HepG2 (cell line): Measurements from ENCODE around the gene CEACAM16. TPM values are rescaled to one million over a fixed set of nuclear protein-coding genes. Genes with fewer than 3 reads are reported as not detected.

ENCODE experiments used
- GATAD1 ChIP-seq: IDR thresholded peaks from 2 replicates; pipeline ENCODE4 v1.6.1; 2016; ENCODE audit warnings: missing genetic modification reagents, missing compliant biosample characterization
- HOXA3 ChIP-seq: sonication (generic); formaldehyde crosslinking; IDR thresholded peaks from 2 replicates; pipeline ENCODE4 v1.5.0; 2020; ENCODE audit warnings: missing genetic modification reagents
- NCOR1 ChIP-seq: fragments of 200-600 bp; sonication (generic); IDR thresholded peaks from 2 replicates; pipeline ENCODE4 v1.7.0; 2017; ENCODE audit warnings: antibody characterized with exemption, low read length, borderline replicate concordance
- PAF1 ChIP-seq: IDR thresholded peaks from 2 replicates; pipeline ENCODE4 v1.6.1; 2016; ENCODE audit warnings: missing genetic modification reagents, missing compliant biosample characterization
- REPIN1 ChIP-seq: sonication (generic); formaldehyde crosslinking; IDR thresholded peaks from 2 replicates; pipeline ENCODE4 v1.8.0; 2022; ENCODE audit warnings: missing genetic modification reagents, low read depth, mild to moderate bottlenecking, borderline replicate concordance
- SP4 ChIP-seq: sonication (generic); formaldehyde crosslinking; IDR thresholded peaks from 2 replicates; pipeline ENCODE4 v1.8.1; 2023; ENCODE audit warnings: mild to moderate bottlenecking, missing genetic modification reagents
- SSRP1 ChIP-seq: IDR thresholded peaks from 2 replicates; pipeline ENCODE4 v1.6.1; 2016; ENCODE audit warnings: control low read depth
- ZKSCAN1 ChIP-seq: fragments of 150-350 bp; IDR thresholded peaks from 2 replicates; pipeline ENCODE4 v1.6.1; 2014; ENCODE audit warnings: low read length
- ZNF292 ChIP-seq: sonication (generic); formaldehyde crosslinking; IDR thresholded peaks from 2 replicates; pipeline ENCODE4 v1.8.1; 2022; ENCODE audit warnings: mild to moderate bottlenecking, low read depth, missing genetic modification reagents, borderline replicate concordance
- ZNF296 ChIP-seq: sonication (generic); formaldehyde crosslinking; conservative IDR thresholded peaks from 2 replicates; pipeline ENCODE4 v1.5.0; 2020; ENCODE audit warnings: mild to moderate bottlenecking, missing genetic modification reagents
- ZNF33A ChIP-seq: sonication (generic); formaldehyde crosslinking; IDR thresholded peaks from 2 replicates; pipeline ENCODE4 v1.5.1; 2020; ENCODE audit warnings: missing genetic modification reagents, mild to moderate bottlenecking, moderate library complexity, borderline replicate concordance
- ZNF549 ChIP-seq: sonication (generic); formaldehyde crosslinking; IDR thresholded peaks from 2 replicates; pipeline ENCODE4 v1.5.0; 2020; ENCODE audit warnings: missing genetic modification reagents
- ZNF605 ChIP-seq: sonication (generic); formaldehyde crosslinking; IDR thresholded peaks from 2 replicates; pipeline ENCODE4 v1.8.0; 2022; ENCODE audit warnings: mild to moderate bottlenecking, missing genetic modification reagents
- ZNF746 ChIP-seq: sonication (generic); formaldehyde crosslinking; IDR thresholded peaks from 2 replicates; pipeline ENCODE4 v1.8.0; 2022; ENCODE audit warnings: mild to moderate bottlenecking, missing genetic modification reagents
- ZSCAN29 ChIP-seq: sonication (generic); formaldehyde crosslinking; conservative IDR thresholded peaks from 2 replicates; pipeline ENCODE4 v1.4.0; 2020; ENCODE audit warnings: mild to moderate bottlenecking, missing genetic modification reagents
- polyA plus RNA-seq, 8 experiments: library from polyadenylated mRNA; depleted of rRNA in 3 of 8; stranded (reverse) in 7 of 8; unstranded in 1 of 8; fragments of >200 nt; fragmentation: Illumina TruSeq in 4 of 8; extraction: Trizol in 4 of 8; gene quantifications; 2 replicates each; pipeline versions ENCODE4 v1.2.1 to v1.2.3, GENCODE V29; 2011 to 2016; ENCODE audit warnings: low read depth in 4 of 8, missing spikeins in 1 of 8, mixed read lengths in 1 of 8; ENCODE audit not compliant: insufficient read depth in 1 of 8
- total RNA-seq, 5 experiments: library from RNA; depleted of rRNA; stranded (reverse); fragments of >200 nt; fragmentation: Illumina TruSeq; extraction: Trizol; gene quantifications; 2 replicates each; pipeline ENCODE4 v1.2.3, GENCODE V29; 2016; ENCODE audit warnings: low read depth in 1 of 5
- TF ChIP-seq, protein P1 (sequence below): sonication (generic); formaldehyde crosslinking; IDR thresholded peaks from 2 replicates; pipeline ENCODE4 v1.5.0; 2020; ENCODE audit warnings: missing genetic modification reagents
- TF ChIP-seq, protein P2 (sequence below): sonication (generic); formaldehyde crosslinking; IDR thresholded peaks from 2 replicates; pipeline ENCODE4 v1.8.0; 2022; ENCODE audit warnings: mild to moderate bottlenecking, missing genetic modification reagents; ENCODE audit not compliant: insufficient replicate concordance
- TF ChIP-seq, protein P3 (sequence below): sonication (generic); formaldehyde crosslinking; IDR thresholded peaks from 2 replicates; pipeline ENCODE4 v1.8.1; 2023; ENCODE audit warnings: mild to moderate bottlenecking, inconsistent platforms, moderate library complexity, missing genetic modification reagents, borderline replicate concordance
- TF ChIP-seq, protein P4 (sequence below): sonication (generic); formaldehyde crosslinking; IDR thresholded peaks from 2 replicates; pipeline ENCODE4 v1.4.0; 2020; ENCODE audit warnings: mild to moderate bottlenecking, missing genetic modification reagents
- TF ChIP-seq, protein P5 (sequence below): IDR thresholded peaks from 2 replicates; pipeline ENCODE4 v1.6.1; 2016; ENCODE audit warnings: low read depth, borderline replicate concordance
- TF ChIP-seq, protein P6 (sequence below): IDR thresholded peaks from 2 replicates; pipeline ENCODE4 v1.6.1; 2016

The CEACAM16 gene
- total and polyA plus RNA-seq, 2 of the 13 experiments (the other 11 are each of a cell fraction or from before 2014, with no cell fraction given): not detected

DNA sequence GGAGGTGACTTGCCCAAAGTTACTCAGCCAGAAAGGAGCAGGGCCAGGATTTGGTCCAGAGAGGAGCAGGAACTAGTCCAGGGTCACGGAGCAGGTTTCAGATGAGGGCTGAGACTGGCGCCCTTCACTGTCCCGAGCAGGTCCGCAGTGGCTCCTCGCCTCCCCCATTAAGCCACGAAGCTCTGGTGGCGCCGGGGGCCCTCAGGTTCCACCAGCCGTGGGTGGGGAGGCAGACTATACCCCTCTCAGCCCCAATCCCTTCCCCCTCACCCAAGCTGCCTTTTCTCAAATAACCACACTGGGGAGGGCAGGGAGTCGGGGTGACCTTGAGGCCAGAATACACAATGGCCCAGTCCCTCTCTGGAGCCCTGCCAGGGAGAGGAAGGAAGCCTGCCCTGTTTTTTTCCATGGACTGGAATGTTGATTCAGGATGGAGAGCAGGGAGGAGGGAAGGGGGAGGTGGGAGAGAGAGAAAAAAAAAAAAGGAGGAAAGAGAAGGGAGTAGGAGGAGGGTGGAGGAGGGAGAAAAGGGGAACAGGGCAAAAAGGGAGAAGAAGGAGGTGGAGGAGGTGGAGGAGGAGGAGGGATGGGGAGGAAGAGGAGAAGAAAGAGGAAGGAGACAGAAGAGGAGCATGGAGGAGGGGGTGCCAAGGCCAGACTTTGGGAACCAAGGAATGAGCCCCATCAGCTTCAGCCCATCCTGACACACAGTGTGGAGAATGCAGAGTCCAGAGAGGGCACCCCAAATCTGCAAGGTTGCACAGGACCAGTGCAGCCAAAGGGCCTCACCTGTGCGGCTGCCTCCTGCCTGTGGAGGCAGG, 19.7 kb downstream of the CEACAM16 start (continued):
- TF ChIP-seq, protein P1, sequence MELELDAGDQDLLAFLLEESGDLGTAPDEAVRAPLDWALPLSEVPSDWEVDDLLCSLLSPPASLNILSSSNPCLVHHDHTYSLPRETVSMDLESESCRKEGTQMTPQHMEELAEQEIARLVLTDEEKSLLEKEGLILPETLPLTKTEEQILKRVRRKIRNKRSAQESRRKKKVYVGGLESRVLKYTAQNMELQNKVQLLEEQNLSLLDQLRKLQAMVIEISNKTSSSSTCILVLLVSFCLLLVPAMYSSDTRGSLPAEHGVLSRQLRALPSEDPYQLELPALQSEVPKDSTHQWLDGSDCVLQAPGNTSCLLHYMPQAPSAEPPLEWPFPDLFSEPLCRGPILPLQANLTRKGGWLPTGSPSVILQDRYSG (CRISPR knock-in tag): no peak
- TF ChIP-seq, protein P2, sequence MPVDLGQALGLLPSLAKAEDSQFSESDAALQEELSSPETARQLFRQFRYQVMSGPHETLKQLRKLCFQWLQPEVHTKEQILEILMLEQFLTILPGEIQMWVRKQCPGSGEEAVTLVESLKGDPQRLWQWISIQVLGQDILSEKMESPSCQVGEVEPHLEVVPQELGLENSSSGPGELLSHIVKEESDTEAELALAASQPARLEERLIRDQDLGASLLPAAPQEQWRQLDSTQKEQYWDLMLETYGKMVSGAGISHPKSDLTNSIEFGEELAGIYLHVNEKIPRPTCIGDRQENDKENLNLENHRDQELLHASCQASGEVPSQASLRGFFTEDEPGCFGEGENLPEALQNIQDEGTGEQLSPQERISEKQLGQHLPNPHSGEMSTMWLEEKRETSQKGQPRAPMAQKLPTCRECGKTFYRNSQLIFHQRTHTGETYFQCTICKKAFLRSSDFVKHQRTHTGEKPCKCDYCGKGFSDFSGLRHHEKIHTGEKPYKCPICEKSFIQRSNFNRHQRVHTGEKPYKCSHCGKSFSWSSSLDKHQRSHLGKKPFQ (CRISPR knock-in tag): no peak
- TF ChIP-seq NCOR1 (peak; percentile 68; the same call in 1 of the 2 replicates), ZNF605 (CRISPR knock-in tag) (peak; percentile 88), ZKSCAN1 (no peak), PAF1 (CRISPR knock-in tag) (no peak), GATAD1 (0 out of 2 replicates have a peak, but pooled peaks have one; percentile 31), ZNF292 (CRISPR knock-in tag) (peak; percentile 76; the same call in 1 of the 2 replicates), ZSCAN29 (peak; percentile 74; the same call in 1 of the 2 replicates), ZNF296 (CRISPR knock-in tag) (0 out of 2 replicates have a peak, but pooled peaks have one; percentile 30), HOXA3 (peak; percentile 62; the same call in 1 of the 2 replicates), SP4 (CRISPR knock-in tag) (peak; percentile 28; the same call in 1 of the 2 replicates), ZNF549 (CRISPR knock-in tag) (no peak), ZNF746 (peak; percentile 99), REPIN1 (CRISPR knock-in tag) (peak; percentile 77; the same call in 1 of the 2 replicates), ZNF33A (no peak), SSRP1 (CRISPR knock-in tag) (peak; percentile 56; the same call in 1 of the 2 replicates)
- TF ChIP-seq, protein P3, sequence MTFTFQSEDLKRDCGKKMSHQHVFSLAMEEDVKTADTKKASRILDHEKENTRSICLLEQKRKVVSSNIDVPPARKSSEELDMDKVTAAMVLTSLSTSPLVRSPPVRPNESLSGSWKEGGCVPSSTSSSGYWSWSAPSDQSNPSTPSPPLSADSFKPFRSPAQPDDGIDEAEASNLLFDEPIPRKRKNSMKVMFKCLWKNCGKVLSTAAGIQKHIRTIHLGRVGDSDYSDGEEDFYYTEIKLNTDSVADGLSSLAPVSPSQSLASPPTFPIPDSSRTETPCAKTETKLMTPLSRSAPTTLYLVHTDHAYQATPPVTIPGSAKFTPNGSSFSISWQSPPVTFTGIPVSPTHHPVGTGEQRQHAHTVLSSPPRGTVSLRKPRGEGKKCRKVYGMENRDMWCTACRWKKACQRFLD: no peak
- TF ChIP-seq, protein P4, sequence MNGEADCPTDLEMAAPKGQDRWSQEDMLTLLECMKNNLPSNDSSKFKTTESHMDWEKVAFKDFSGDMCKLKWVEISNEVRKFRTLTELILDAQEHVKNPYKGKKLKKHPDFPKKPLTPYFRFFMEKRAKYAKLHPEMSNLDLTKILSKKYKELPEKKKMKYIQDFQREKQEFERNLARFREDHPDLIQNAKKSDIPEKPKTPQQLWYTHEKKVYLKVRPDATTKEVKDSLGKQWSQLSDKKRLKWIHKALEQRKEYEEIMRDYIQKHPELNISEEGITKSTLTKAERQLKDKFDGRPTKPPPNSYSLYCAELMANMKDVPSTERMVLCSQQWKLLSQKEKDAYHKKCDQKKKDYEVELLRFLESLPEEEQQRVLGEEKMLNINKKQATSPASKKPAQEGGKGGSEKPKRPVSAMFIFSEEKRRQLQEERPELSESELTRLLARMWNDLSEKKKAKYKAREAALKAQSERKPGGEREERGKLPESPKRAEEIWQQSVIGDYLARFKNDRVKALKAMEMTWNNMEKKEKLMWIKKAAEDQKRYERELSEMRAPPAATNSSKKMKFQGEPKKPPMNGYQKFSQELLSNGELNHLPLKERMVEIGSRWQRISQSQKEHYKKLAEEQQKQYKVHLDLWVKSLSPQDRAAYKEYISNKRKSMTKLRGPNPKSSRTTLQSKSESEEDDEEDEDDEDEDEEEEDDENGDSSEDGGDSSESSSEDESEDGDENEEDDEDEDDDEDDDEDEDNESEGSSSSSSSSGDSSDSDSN (CRISPR knock-in tag): peak; percentile 34; the same call in 1 of the 2 replicates
- TF ChIP-seq, protein P5, sequence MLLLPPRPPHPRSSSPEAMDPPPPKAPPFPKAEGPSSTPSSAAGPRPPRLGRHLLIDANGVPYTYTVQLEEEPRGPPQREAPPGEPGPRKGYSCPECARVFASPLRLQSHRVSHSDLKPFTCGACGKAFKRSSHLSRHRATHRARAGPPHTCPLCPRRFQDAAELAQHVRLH (CRISPR knock-in tag): peak; percentile 68
- TF ChIP-seq, protein P6, sequence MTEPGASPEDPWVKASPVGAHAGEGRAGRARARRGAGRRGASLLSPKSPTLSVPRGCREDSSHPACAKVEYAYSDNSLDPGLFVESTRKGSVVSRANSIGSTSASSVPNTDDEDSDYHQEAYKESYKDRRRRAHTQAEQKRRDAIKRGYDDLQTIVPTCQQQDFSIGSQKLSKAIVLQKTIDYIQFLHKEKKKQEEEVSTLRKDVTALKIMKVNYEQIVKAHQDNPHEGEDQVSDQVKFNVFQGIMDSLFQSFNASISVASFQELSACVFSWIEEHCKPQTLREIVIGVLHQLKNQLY (CRISPR knock-in tag): peak; percentile 53; the same call in 1 of the 2 replicates
